T-helper 17 cell (primary cell): ENCODE results near the gene SLC16A12. TPM values are rescaled to one million over a fixed set of nuclear protein-coding genes. Genes with fewer than 3 reads are reported as not detected.
"Not testable (repeated sequence)": the region's sequence is repeated elsewhere in the genome, so short reads cannot be mapped to it uniquely, and the experiment has no call there.

Experiments used
- ATAC-seq: fragments of 150-1000 bp; cut with Tn5 transposase; 2 replicates; pipeline ENCODE4 v1.10.0; 2021; ENCODE audit warnings: mild to moderate bottlenecking, moderate library complexity
- DNase-seq, 3 donors: peaks; one replicate each; pipeline versions ENCODE4 v3.0.0 to v3.0.0-alpha.2; 2020 to 2021
- H3K9me3 ChIP-seq: one replicate; pipeline ENCODE4 v1.7.0; 2013; ENCODE audit warnings: low read length, mild to moderate bottlenecking; ENCODE audit not compliant: control insufficient read depth, poor library complexity, severe bottlenecking
- H3K27ac Mint-ChIP-seq: one replicate; pipeline ENCODE4 v1.8.0; 2022; ENCODE audit warnings: mild to moderate bottlenecking, moderate library complexity, mixed read lengths
- H3K27me3 Mint-ChIP-seq: one replicate; pipeline ENCODE4 v1.8.0; 2022; ENCODE audit warnings: mixed read lengths
- H3K36me3 Mint-ChIP-seq: one replicate; pipeline ENCODE4 v1.8.0; 2022; ENCODE audit warnings: low read depth, mixed read lengths
- H3K4me1 Mint-ChIP-seq: one replicate; pipeline ENCODE4 v1.8.0; 2022; ENCODE audit warnings: mild to moderate bottlenecking, mixed read lengths
- H3K4me3 Mint-ChIP-seq: one replicate; pipeline ENCODE4 v1.8.0; 2022; ENCODE audit warnings: mild to moderate bottlenecking, moderate library complexity, mixed read lengths
- total RNA-seq, 4 donors: library from RNA in 2 of 4; stranded (reverse) in 2 of 4; gene quantifications; one replicate each; pipeline ENCODE4 v1.2.3 and lab custom pipeline; 2022 to 2026

The SLC16A12 gene
- total RNA-seq, 2 donors from 2014 or later: not detected

- ATAC-seq (no peak), DNase-seq (no peak)
- Mint-ChIP-seq H3K27me3 (peaks cover 40% of the 10 kb centered on the region), H3K36me3 (no peaks in the 10 kb centered on the region), H3K4me1 (peaks cover 3% of the 10 kb centered on the region), H3K4me3 (no peak overlapping the region), H3K27ac (no peak overlapping the region)
- H3K9me3 ChIP-seq: no peaks in the 10 kb centered on the region
These were observed 27.9 kb upstream of the SLC16A12 start for GRCh38 chr10:89563311-89563710.

DNA sequence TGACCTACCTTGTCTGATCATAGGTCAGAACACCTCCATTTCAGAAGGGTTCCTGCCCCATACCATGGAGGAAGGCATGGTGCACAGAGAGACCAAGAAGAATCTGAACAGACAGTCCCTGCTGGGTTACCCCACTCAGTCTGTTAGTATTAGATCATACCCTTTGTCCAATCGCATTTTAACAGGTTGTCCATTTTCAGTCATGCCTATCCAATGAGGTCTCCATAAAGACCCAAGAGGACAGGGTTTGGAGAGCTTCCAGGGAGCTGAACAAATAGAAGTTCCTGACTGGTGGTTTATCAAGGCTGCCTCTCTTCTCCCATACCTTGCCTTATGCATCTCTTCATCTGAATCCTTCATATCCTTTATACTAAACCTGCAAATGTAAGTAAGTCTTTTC, 21.2 kb upstream of the SLC16A12 start:
- DNase-seq (no peak), ATAC-seq (no peak)
- H3K9me3 ChIP-seq: no peaks in the 10 kb centered on the region
- Mint-ChIP-seq H3K4me3 (no peak overlapping the region), H3K27ac (no peak overlapping the region), H3K27me3 (peaks cover 41% of the 10 kb centered on the region), H3K4me1 (no peaks in the 10 kb centered on the region), H3K36me3 (no peaks in the 10 kb centered on the region)

DNA sequence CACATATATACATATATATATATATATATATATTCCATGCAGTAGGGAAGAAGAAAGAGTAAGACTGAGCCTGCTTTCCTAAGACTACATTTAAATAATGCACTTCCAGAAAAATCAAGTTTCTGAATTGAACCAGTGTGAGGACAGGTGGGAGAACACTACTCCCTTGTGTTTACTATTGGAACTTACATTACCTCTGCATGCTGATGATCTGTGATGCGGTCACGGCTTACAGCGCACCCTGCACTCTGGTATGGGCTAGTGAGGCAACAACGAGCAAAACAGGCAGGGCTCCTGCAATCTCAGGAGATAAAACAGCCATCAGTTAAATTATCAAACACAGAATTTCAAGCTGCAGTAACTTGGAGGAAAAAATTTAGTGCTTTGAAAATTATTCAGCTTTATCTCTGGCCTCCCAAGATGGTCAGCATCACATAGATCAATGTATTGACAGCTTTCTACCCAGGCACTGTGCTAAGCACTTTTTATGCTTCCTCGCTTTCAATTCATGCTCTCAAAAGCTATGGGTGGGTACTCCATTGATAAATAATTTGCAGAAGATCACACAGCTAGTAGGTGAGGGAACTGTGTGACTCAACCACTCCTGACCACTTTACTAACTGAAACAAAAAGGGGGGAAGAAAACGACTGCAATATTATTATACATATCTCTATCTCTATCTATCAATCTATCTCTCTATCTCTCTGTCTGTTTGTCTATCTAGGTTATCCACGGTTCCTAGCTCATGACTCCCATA, 20.5 kb upstream of the SLC16A12 start:
- ATAC-seq (no peak), DNase-seq (no peak)
- H3K36me3 Mint-ChIP-seq: no peaks in the 10 kb centered on the region
- no peak overlapping the region for H3K27ac Mint-ChIP-seq
- peaks cover 41% of the 10 kb centered on the region for H3K27me3 Mint-ChIP-seq
- no peaks in the 10 kb centered on the region for H3K9me3 ChIP-seq
- H3K4me3 Mint-ChIP-seq: no peak overlapping the region
- H3K4me1 Mint-ChIP-seq: no peaks in the 10 kb centered on the region

DNA sequence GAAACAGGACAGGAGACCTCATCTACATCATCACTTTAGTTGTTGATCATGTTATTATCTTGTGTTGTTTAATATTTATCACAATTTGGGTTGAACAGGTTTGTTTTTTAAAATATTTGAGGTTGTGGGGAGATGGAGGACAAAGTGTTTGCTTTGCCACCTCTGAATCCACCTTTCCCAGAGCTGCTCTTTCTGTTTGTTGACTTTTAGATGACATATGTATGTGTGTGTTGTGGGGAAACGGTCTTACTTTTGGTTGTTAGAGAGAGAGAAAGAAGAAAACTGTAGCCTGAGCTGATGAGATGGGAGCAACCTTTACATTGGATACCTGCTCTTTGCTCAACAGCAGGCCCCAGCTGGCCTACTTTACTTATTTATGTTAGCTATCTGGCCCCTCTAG, 19.0 kb upstream of the SLC16A12 start:
- no peaks in the 10 kb centered on the region for H3K9me3 ChIP-seq
- Mint-ChIP-seq H3K27ac (no peak overlapping the region), H3K36me3 (no peaks in the 10 kb centered on the region), H3K4me3 (no peak overlapping the region), H3K4me1 (no peaks in the 10 kb centered on the region), H3K27me3 (peaks cover 47% of the 10 kb centered on the region)
- DNase-seq (no peak), ATAC-seq (no peak)

DNA sequence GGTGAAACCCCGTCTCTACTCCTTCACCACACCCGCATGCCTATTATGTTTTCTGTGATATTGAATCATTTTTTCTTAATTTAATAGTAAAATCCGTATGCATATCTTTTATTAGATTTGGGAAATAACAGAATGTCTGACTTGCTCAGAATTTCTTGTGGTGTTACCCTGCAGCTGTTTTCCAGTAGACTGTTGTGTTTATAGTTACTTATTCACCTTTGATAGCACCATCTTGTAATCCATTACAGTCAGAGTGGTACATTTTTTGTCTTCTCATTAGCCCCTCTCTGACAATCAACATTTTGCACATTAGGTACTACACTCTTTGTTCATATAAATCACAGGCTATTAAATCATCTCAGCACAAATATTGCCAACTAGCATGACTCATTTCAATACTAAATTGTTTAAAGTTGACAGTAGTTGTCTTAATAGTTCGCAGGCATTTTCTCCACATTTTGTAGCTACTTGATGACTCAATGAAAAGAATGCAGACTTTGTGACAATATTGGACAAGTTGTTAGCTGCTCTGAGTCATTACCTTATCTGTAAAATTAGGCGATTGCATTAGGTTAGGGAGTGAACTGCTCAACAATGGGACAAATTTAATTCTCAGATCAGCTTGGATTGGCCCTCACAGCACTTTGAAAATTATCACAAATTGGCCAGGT, 17.8 kb upstream of the SLC16A12 start:
- Mint-ChIP-seq H3K27ac (no peak overlapping the region), H3K36me3 (no peaks in the 10 kb centered on the region), H3K4me1 (peaks cover 2% of the 10 kb centered on the region), H3K27me3 (peaks cover 38% of the 10 kb centered on the region), H3K4me3 (no peak overlapping the region)
- ATAC-seq (no peak), DNase-seq (no peak)
- no peaks in the 10 kb centered on the region for H3K9me3 ChIP-seq

GRCh38 chr10:89552213-89552612, 16.8 kb upstream of the SLC16A12 start:
- no peaks in the 10 kb centered on the region for H3K9me3 ChIP-seq
- ATAC-seq: no peak
- Mint-ChIP-seq H3K4me1 (peaks cover 4% of the 10 kb centered on the region), H3K36me3 (no peaks in the 10 kb centered on the region), H3K27ac (no peak overlapping the region), H3K27me3 (peaks cover 29% of the 10 kb centered on the region), H3K4me3 (no peak overlapping the region)
- no peak for DNase-seq

- Mint-ChIP-seq H3K4me1 (peaks cover 4% of the 10 kb centered on the region), H3K4me3 (no peak overlapping the region), H3K27me3 (peaks cover 22% of the 10 kb centered on the region), H3K27ac (no peak overlapping the region), H3K36me3 (no peaks in the 10 kb centered on the region)
- DNase-seq (no peak), ATAC-seq (no peak)
- no peaks in the 10 kb centered on the region for H3K9me3 ChIP-seq
These were observed 15.1 kb upstream of the SLC16A12 start for GRCh38 chr10:89550509-89550908.

- no peak overlapping the region for H3K27ac Mint-ChIP-seq
- H3K36me3 Mint-ChIP-seq: no peaks in the 10 kb centered on the region
- ATAC-seq (no peak), DNase-seq (no peak)
- H3K4me3 Mint-ChIP-seq: no peak overlapping the region
- peaks cover 4% of the 10 kb centered on the region for H3K4me1 Mint-ChIP-seq
- H3K27me3 Mint-ChIP-seq: peaks cover 22% of the 10 kb centered on the region
- no peaks in the 10 kb centered on the region for H3K9me3 ChIP-seq
These were observed 14.1 kb upstream of the SLC16A12 start for GRCh38 chr10:89549510-89549909.

DNA sequence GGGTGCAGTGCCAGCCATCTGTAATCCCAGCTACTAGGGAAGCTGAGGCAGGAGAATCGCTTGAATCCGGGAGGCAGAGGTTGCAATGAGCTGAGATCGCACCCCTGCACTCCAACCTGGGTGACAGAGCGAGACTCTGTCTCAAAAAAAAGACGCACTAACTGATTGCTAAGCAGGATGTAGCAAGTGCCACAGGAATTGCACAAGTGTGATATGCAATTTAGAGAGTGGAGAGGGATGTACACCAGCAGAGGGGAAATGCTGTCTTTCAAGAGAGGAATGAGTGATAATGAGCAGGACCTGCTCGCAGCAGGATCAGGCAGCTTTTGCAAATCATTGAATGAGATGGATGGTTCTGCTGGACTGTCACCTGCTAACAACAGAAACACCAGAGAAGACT, 13.3 kb upstream of the SLC16A12 start:
- Mint-ChIP-seq H3K27me3 (peaks cover 21% of the 10 kb centered on the region), H3K4me3 (no peak overlapping the region), H3K36me3 (no peaks in the 10 kb centered on the region), H3K27ac (no peak overlapping the region), H3K4me1 (peaks cover 4% of the 10 kb centered on the region)
- DNase-seq: no peak
- ATAC-seq: no peak
- no peaks in the 10 kb centered on the region for H3K9me3 ChIP-seq

GRCh38 chr10:89547853-89548513, 12.6 kb upstream of the SLC16A12 start:
- no peak overlapping the region for H3K4me3 Mint-ChIP-seq
- H3K4me1 Mint-ChIP-seq: peaks cover 4% of the 10 kb centered on the region

GRCh38 chr10:89546651-89547050, 11.3 kb upstream of the SLC16A12 start:
- not testable (repeated sequence) for H3K36me3 Mint-ChIP-seq, H3K4me3 Mint-ChIP-seq, ATAC-seq, H3K27ac Mint-ChIP-seq, H3K9me3 ChIP-seq, DNase-seq, H3K4me1 Mint-ChIP-seq
- peaks cover 21% of the 10 kb centered on the region for H3K27me3 Mint-ChIP-seq

More at GRCh38 chr10:89547853-89548513, 12.6 kb upstream of the SLC16A12 start:
- H3K9me3 ChIP-seq: no peaks in the 10 kb centered on the region
- Mint-ChIP-seq H3K27me3 (peaks cover 20% of the 10 kb centered on the region), H3K27ac (no peak overlapping the region), H3K36me3 (no peaks in the 10 kb centered on the region)
- no peak for DNase-seq
- ATAC-seq: no peak

DNA sequence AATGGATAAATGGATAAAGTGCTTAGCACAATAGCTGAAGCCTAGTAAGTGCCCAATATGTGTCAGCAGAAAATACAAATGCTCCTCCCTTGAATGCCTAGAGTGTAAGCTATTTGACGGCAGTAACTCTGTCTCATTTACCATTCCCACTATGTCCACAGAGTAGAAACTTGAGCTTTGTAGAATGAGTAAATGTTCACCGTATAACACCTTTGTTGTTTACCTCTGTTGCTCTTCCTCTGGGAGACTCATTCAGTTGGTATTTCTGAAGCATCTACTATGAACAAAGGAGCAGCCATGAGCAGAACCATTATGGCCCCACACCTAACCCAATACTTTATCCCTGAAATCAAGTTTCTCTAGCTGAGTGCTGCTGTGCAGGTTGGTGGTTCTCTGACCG, 8.4 kb upstream of the SLC16A12 start:
- H3K9me3 ChIP-seq: no peaks in the 10 kb centered on the region
- DNase-seq: no peak
- Mint-ChIP-seq H3K27ac (no peak overlapping the region), H3K27me3 (peaks cover 36% of the 10 kb centered on the region), H3K36me3 (peaks cover 7% of the 10 kb centered on the region), H3K4me1 (peaks cover 4% of the 10 kb centered on the region), H3K4me3 (no peak overlapping the region)
- ATAC-seq: no peak

- no peaks in the 10 kb centered on the region for H3K4me1 Mint-ChIP-seq
- H3K27ac Mint-ChIP-seq: no peak overlapping the region
- ATAC-seq (no peak), DNase-seq (no peak)
- H3K36me3 Mint-ChIP-seq: peaks cover 7% of the 10 kb centered on the region
- no peak overlapping the region for H3K4me3 Mint-ChIP-seq
- H3K27me3 Mint-ChIP-seq: peaks cover 58% of the 10 kb centered on the region
- no peaks in the 10 kb centered on the region for H3K9me3 ChIP-seq
These were observed 5.1 kb upstream of the SLC16A12 start for GRCh38 chr10:89540420-89540949.
